ENCODE measurements around the gene OLA1.

DNA sequence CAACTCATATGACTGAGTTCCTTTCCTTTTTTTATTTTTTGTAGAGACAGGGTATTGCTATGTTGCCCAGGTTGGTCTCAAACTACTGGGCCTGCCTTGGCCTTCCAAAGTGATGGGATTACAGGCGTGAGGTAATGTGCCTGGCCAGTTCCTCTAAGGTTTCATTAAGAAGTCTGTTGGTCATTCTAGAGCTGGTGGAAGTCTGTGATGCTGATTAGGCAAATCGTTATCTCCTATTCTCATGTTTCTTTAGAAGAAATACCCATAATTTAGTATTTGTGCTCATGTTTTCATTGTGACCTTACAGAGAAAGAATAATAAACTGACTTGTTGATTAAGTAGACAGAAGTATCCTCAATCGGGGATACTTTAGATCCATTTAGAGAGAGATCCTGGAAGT lies 177.0 kb downstream of the OLA1 start:
- TF ChIP-seq, protein P1, sequence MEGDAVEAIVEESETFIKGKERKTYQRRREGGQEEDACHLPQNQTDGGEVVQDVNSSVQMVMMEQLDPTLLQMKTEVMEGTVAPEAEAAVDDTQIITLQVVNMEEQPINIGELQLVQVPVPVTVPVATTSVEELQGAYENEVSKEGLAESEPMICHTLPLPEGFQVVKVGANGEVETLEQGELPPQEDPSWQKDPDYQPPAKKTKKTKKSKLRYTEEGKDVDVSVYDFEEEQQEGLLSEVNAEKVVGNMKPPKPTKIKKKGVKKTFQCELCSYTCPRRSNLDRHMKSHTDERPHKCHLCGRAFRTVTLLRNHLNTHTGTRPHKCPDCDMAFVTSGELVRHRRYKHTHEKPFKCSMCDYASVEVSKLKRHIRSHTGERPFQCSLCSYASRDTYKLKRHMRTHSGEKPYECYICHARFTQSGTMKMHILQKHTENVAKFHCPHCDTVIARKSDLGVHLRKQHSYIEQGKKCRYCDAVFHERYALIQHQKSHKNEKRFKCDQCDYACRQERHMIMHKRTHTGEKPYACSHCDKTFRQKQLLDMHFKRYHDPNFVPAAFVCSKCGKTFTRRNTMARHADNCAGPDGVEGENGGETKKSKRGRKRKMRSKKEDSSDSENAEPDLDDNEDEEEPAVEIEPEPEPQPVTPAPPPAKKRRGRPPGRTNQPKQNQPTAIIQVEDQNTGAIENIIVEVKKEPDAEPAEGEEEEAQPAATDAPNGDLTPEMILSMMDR (IDR thresholded peaks at IDR 0.05) = no peak
- TF ChIP-seq POLR2A (IDR thresholded peaks at IDR 0.05) = no peak
- no peak for TF ChIP-seq EP300 (IDR thresholded peaks at IDR 0.05)
- no peak for TF ChIP-seq POLR2AphosphoS5 (IDR thresholded peaks at IDR 0.05)

All from sigmoid colon (tissue), 4 donors.